Gastroesophageal sphincter (tissue), 3 donors: ENCODE data around the gene S100A14.

Experiments used
- POLR2A ChIP-seq, 2 donors: fragments of 450-650 bp; IDR thresholded peaks; one replicate each; pipeline ENCODE4 v1.6.1; 2017; ENCODE audit warnings: antibody characterized with exemption in 2 of 2, mild to moderate bottlenecking in 2 of 2, moderate library complexity in 1 of 2
- POLR2AphosphoS5 ChIP-seq: sonication (generic); formaldehyde crosslinking; IDR thresholded peaks from one replicate; pipeline ENCODE4 v1.6.1; 2017; ENCODE audit warnings: antibody characterized with exemption
- TF ChIP-seq, protein P1 (sequence below), 4 experiments: fragments of 200-600 bp in 2 of 4; fragments of 450-650 bp in 2 of 4; sonication (generic) in 1 of 4; IDR thresholded peaks; one replicate each; pipeline ENCODE4 v1.5.1; 2017 to 2019; ENCODE audit warnings: antibody characterized with exemption in 4 of 4, mild to moderate bottlenecking in 2 of 4, moderate library complexity in 2 of 4

DNA sequence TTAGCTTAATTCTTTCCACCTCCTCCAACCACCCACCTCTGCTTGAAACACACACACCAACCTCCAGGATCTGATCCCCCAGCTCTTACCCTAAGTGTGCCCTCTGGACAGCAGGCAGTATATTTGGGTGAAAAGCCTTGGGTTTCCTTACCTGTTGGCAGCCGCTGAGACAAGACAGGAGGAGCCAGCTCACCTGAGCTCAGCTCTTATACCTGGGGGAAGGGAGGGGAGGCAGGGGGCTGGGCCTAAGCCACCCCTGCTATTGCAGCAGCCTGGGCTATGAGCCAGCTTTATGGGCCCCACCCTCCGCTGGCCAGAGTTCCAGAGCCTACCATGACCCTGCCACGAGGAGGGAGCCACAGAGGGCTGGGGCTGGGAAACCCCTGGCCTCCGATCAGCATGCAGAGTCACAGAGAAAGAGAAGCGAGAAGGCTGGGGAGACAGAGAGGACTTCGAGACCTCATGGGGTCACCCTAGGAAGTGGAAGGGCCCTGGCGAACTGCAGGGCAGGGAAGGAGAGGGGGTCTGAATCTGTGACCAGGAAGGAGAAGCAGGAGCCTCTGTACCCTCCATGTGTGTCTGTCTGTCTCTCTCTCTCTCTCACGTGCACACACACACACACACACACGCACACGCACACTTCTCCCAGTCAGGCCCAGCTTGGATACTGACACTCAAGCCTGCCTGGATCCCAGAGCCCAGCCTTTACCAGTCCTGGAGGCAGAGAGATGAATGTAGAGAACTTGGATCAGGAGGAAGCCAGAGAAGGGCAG lies at the start of gene S100A14:
- TF ChIP-seq POLR2A (IDR thresholded peaks at IDR 0.05) (no peak), POLR2AphosphoS5 (no peak)
- TF ChIP-seq, protein P1, sequence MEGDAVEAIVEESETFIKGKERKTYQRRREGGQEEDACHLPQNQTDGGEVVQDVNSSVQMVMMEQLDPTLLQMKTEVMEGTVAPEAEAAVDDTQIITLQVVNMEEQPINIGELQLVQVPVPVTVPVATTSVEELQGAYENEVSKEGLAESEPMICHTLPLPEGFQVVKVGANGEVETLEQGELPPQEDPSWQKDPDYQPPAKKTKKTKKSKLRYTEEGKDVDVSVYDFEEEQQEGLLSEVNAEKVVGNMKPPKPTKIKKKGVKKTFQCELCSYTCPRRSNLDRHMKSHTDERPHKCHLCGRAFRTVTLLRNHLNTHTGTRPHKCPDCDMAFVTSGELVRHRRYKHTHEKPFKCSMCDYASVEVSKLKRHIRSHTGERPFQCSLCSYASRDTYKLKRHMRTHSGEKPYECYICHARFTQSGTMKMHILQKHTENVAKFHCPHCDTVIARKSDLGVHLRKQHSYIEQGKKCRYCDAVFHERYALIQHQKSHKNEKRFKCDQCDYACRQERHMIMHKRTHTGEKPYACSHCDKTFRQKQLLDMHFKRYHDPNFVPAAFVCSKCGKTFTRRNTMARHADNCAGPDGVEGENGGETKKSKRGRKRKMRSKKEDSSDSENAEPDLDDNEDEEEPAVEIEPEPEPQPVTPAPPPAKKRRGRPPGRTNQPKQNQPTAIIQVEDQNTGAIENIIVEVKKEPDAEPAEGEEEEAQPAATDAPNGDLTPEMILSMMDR (IDR thresholded peaks at IDR 0.05) = no peak
